Measurements from ENCODE around the gene LARGE2. TPM values are rescaled to one million over a fixed set of nuclear protein-coding genes. Genes with fewer than 3 reads are reported as not detected.

LARGE2 gene
- total RNA-seq, 2 donors from 2014 or later = 28.5 to 35.2 TPM

DNA sequence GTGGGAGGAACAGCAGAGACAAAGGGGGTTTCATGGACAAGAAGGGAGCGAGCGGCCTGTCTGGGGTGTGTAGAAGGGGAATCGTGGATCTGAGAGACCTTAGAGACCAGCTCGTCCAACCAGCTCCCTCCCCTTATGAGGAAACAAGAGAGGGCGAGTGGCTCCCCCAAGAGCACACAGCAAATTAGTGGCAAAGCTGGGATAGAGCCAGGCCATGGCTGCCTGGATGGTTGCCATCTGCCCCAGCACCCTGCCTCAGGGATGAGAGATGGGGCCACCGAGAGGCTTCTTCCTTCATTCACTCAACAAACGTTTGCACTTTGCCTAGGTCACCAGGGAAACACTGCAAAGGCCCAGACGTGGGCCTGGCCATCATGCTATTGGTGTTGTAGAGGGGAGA is 32.9 kb upstream of the LARGE2 start:
- H3K4me3 ChIP-seq (ENCODE audit: low read length) = no peak overlapping the region
- Mint-ChIP-seq H3K36me3 (ENCODE audit: low read depth) (no peaks in the 10 kb centered on the region), H3K4me3 (no peak overlapping the region), H3K27me3 (ENCODE audit: insufficient read depth) (peaks cover 13% of the 10 kb centered on the region), H3K9me3 (no peaks in the 10 kb centered on the region), H3K4me1 (peaks cover 5% of the 10 kb centered on the region), H3K27ac (no peak overlapping the region)
- H3K36me3 ChIP-seq (ENCODE audit: control insufficient read depth, insufficient read depth, low read length) = no peaks in the 10 kb centered on the region
- WGBS, 2 experiments (ENCODE audit: insufficient coverage in 1 of 2, insufficient read length in 1 of 2) = 87 to 95% methylated on average over 4 to 8 of the region's 8 CpGs
- peaks cover 15% of the 10 kb centered on the region for H3K27me3 ChIP-seq (ENCODE audit: control insufficient read depth, insufficient read depth, low read length, poor library complexity, severe bottlenecking)
- H3K9ac ChIP-seq (ENCODE audit: extremely low read depth, low read length, poor library complexity, severe bottlenecking) = no peak overlapping the region
- no peak for DNase-seq
- H3K27ac ChIP-seq (ENCODE audit: low read depth, low read length) = no peak overlapping the region
- H3K4me1 ChIP-seq (ENCODE audit: control insufficient read depth, insufficient read depth, low read length) = no peaks in the 10 kb centered on the region
- no peaks in the 10 kb centered on the region for H3K9me3 ChIP-seq (ENCODE audit: control insufficient read depth, low read length)
- TF ChIP-seq, protein P1, sequence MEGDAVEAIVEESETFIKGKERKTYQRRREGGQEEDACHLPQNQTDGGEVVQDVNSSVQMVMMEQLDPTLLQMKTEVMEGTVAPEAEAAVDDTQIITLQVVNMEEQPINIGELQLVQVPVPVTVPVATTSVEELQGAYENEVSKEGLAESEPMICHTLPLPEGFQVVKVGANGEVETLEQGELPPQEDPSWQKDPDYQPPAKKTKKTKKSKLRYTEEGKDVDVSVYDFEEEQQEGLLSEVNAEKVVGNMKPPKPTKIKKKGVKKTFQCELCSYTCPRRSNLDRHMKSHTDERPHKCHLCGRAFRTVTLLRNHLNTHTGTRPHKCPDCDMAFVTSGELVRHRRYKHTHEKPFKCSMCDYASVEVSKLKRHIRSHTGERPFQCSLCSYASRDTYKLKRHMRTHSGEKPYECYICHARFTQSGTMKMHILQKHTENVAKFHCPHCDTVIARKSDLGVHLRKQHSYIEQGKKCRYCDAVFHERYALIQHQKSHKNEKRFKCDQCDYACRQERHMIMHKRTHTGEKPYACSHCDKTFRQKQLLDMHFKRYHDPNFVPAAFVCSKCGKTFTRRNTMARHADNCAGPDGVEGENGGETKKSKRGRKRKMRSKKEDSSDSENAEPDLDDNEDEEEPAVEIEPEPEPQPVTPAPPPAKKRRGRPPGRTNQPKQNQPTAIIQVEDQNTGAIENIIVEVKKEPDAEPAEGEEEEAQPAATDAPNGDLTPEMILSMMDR (conservative IDR thresholded peaks at IDR 0.05) = no peak

DNA sequence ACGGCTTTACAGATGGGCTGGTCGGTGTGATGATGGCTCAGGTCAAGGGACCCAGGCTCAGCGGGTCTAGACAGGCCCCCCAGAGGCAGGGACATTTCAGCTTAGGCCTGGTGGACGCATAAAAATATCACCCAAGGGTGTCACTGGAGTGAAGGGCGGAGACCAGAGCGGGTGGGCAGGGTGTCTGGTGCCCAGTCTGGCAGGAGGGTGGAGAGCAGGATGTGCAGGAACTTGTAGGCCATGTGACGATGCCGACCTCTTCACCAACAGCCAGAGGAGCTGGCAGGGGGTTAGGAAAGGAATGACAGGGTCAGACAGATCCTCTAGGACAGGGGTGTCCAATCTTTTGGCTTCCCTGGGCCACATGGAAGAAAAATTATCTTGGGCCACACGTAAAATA is 32.5 kb upstream of the LARGE2 start:
- TF ChIP-seq, protein P1 (conservative IDR thresholded peaks at IDR 0.05) = no peak
- peaks cover 10% of the 10 kb centered on the region for H3K27me3 Mint-ChIP-seq (ENCODE audit: insufficient read depth)
- WGBS, 2 experiments (ENCODE audit: insufficient coverage in 1 of 2, insufficient read length in 1 of 2) = 89 to 97% methylated on average over 7 to 9 of the region's 9 CpGs

DNA sequence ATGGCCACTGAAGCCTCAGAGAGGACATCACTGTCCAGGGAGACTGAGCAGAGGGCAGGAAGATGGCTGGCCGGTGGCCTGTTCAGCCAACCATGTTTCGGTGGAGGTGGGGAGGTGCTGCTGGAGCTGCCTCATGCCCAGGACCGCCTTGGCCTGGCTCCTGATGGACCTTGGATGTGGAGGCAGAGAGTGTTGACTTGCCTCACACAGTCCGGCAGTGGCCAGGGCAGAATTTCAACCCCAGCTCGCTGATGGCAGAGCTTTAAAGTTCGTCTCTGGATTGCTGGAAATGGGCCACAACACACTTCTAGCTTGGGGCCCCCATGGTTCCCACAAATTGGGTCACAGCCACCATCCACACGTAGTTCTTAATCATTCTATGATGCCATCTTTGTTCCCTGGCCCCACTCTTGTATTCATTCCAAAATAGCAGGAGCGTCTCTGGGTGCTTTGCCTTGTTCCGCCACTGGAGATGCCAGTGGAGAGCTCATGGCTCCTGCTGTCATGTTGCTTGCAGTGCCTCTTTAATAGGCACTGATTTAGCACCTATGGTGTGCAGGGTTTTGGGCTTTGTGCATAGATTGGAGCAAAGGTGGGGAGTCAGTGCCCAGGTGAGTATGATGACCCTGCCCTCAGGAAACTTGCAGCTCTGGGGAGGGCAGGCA is 31.4 kb upstream of the LARGE2 start:
- peaks cover 3% of the 10 kb centered on the region for H3K4me1 Mint-ChIP-seq
- 84 to 85% methylated on average over 7 to 9 of the region's 9 CpGs for WGBS, 2 experiments (ENCODE audit: insufficient coverage in 1 of 2, insufficient read length in 1 of 2)
- Histone ChIP-seq H3K4me3 (ENCODE audit: low read length) (no peak overlapping the region), H3K27ac (ENCODE audit: low read depth, low read length) (no peak overlapping the region), H3K9ac (ENCODE audit: extremely low read depth, low read length, poor library complexity, severe bottlenecking) (no peak overlapping the region), H3K4me1 (ENCODE audit: control insufficient read depth, insufficient read depth, low read length) (peaks cover under 1% of the 10 kb centered on the region), H3K36me3 (ENCODE audit: control insufficient read depth, insufficient read depth, low read length) (no peaks in the 10 kb centered on the region), H3K9me3 (ENCODE audit: control insufficient read depth, low read length) (no peaks in the 10 kb centered on the region), H3K27me3 (ENCODE audit: control insufficient read depth, insufficient read depth, low read length, poor library complexity, severe bottlenecking) (peaks cover 12% of the 10 kb centered on the region)
- H3K9me3 Mint-ChIP-seq = no peaks in the 10 kb centered on the region
- H3K27ac Mint-ChIP-seq = no peak overlapping the region
- H3K36me3 Mint-ChIP-seq (ENCODE audit: low read depth) = no peaks in the 10 kb centered on the region
- DNase-seq = no peak
- no peak overlapping the region for H3K4me3 Mint-ChIP-seq
- H3K27me3 Mint-ChIP-seq (ENCODE audit: insufficient read depth) = peaks cover 6% of the 10 kb centered on the region
- TF ChIP-seq, protein P1 (conservative IDR thresholded peaks at IDR 0.05) = peak; percentile 36

More for the DNA sequence above, 32.5 kb upstream of the LARGE2 start:
- Mint-ChIP-seq H3K4me1 (peaks cover 5% of the 10 kb centered on the region), H3K9me3 (no peaks in the 10 kb centered on the region), H3K27ac (no peak overlapping the region), H3K4me3 (no peak overlapping the region), H3K36me3 (ENCODE audit: low read depth) (no peaks in the 10 kb centered on the region)
- Histone ChIP-seq H3K4me3 (ENCODE audit: low read length) (no peak overlapping the region), H3K9me3 (ENCODE audit: control insufficient read depth, low read length) (no peaks in the 10 kb centered on the region), H3K4me1 (ENCODE audit: control insufficient read depth, insufficient read depth, low read length) (no peaks in the 10 kb centered on the region), H3K27ac (ENCODE audit: low read depth, low read length) (no peak overlapping the region), H3K9ac (ENCODE audit: extremely low read depth, low read length, poor library complexity, severe bottlenecking) (no peak overlapping the region), H3K27me3 (ENCODE audit: control insufficient read depth, insufficient read depth, low read length, poor library complexity, severe bottlenecking) (peaks cover 15% of the 10 kb centered on the region), H3K36me3 (ENCODE audit: control insufficient read depth, insufficient read depth, low read length) (no peaks in the 10 kb centered on the region)
- DNase-seq = no peak
